ENCODE data around the gene USP2. TPM values are rescaled to one million over a fixed set of nuclear protein-coding genes. Genes with fewer than 3 reads are reported as not detected.

USP2 gene
- total and polyA plus RNA-seq, 2 of the 4 experiments (the other 2 are of a cell fraction) = 0.18 to 0.79 TPM

GRCh38 chr11:119418759-119419158, 37.3 kb upstream of the USP2 start:
- peak overlapping the region; percentile 42; the same call in 1 of the 2 replicates for H2AK5ac ChIP-seq (ENCODE audit: low read depth, low read length)
- H3K27ac ChIP-seq (ENCODE audit: insufficient read depth, low read length) = peak overlapping the region; percentile 17; the same call in 1 of the 2 replicates
- ChIA-PET CTCF (no interaction called here), POLR2A (ENCODE audit: unreplicated experiment) (no interaction called here)
- 80% methylated on average over 1 of the region's 4 CpGs; no CpG with 5 or more reads in 1 of the 2 experiments for WGBS, 2 experiments (ENCODE audit: extremely low coverage in 2 of 2, insufficient read length in 1 of 2)
- no peak overlapping the region for H3K4me3 ChIP-seq (ENCODE audit: insufficient read depth, low read depth, low read length)
- intact Hi-C loops (cut with micrococcal nuclease) (no loop called here), dilution Hi-C loops (cut with HindIII; ENCODE audit: low sequenced_read_pairs, unreplicated experiment) (no loop called here), in situ Hi-C loops (cut with MboI; ENCODE audit: low sequenced_read_pairs) (no loop called here)
- H3K4ac ChIP-seq (ENCODE audit: low read depth, low read length) = peak overlapping the region; percentile 69
- no TSS peak for BruUV-seq (replicated peaks)
- peak overlapping the region; percentile 53; the same call in 1 of the 2 replicates for H3K14ac ChIP-seq (replicated peaks; ENCODE audit: low read depth, low read length)
- no peak overlapping the region for H3K56ac ChIP-seq (ENCODE audit: extremely low read depth, insufficient read depth, low read length)
- H3K27me3 ChIP-seq (ENCODE audit: control insufficient read depth, insufficient read depth, low read length) = no peaks in the 10 kb centered on the region
- DNase-seq = no peak
- H2BK15ac ChIP-seq (ENCODE audit: low read depth, low read length) = no peak overlapping the region; the same call in 2 of the 3 replicates
- H4K8ac ChIP-seq (ENCODE audit: low read depth in 2 of 2, low read length in 2 of 2) = peak overlapping the region in 1 of 2 experiments; percentile 32; a peak in 2 of 4 replicates
- peaks cover 26% of the 10 kb centered on the region for H3K4me1 ChIP-seq (ENCODE audit: control insufficient read depth, insufficient read depth, low read length)
- peak overlapping the region; percentile 49; the same call in 1 of the 2 replicates for H3K23ac ChIP-seq (ENCODE audit: low read depth, low read length)
- peaks cover 42% of the 10 kb centered on the region for H3K9me1 ChIP-seq (ENCODE audit: insufficient read depth, low read length)
- peaks cover 20 to 59% of the 10 kb centered on the region in 2 experiments for H3K79me1 ChIP-seq (ENCODE audit: low read depth in 1 of 2, low read length in 2 of 2)
- peak overlapping the region; percentile 43; the same call in 1 of the 2 replicates for H2BK120ac ChIP-seq (ENCODE audit: low read depth, low read length)
- H2BK5ac ChIP-seq (ENCODE audit: low read depth, low read length, poor library complexity, severe bottlenecking) = peak overlapping the region; percentile 84
- no peak overlapping the region for H3K18ac ChIP-seq (ENCODE audit: low read depth, low read length)
- no peak for ATAC-seq (ENCODE audit: low read depth)
- no peak overlapping the region for H3K4me2 ChIP-seq (ENCODE audit: low read depth, low read length)
- peak overlapping the region; percentile 8; the same call in 1 of the 2 replicates for H4K5ac ChIP-seq (ENCODE audit: low read depth, low read length)
- no peaks in the 10 kb centered on the region for H3K9me3 ChIP-seq (ENCODE audit: control insufficient read depth, insufficient read depth, low read length)
- peak overlapping the region; percentile 74 for H2AK9ac ChIP-seq (replicated peaks; ENCODE audit: low read depth, low read length, poor library complexity)
- H4K20me1 ChIP-seq (ENCODE audit: insufficient read depth, low read length) = peaks cover 50% of the 10 kb centered on the region
- H4K91ac ChIP-seq (ENCODE audit: insufficient read depth, low read depth, low read length) = peak overlapping the region; percentile 16
- no peak for TF ChIP-seq RCOR1 (IDR thresholded peaks at IDR 0.05; ENCODE audit: insufficient replicate concordance, low read length)
- TF ChIP-seq, protein P1, sequence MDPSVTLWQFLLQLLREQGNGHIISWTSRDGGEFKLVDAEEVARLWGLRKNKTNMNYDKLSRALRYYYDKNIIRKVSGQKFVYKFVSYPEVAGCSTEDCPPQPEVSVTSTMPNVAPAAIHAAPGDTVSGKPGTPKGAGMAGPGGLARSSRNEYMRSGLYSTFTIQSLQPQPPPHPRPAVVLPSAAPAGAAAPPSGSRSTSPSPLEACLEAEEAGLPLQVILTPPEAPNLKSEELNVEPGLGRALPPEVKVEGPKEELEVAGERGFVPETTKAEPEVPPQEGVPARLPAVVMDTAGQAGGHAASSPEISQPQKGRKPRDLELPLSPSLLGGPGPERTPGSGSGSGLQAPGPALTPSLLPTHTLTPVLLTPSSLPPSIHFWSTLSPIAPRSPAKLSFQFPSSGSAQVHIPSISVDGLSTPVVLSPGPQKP (IDR thresholded peaks at IDR 0.05; ENCODE audit: borderline replicate concordance, low read depth, low read length) = no peak
- no peak for TF ChIP-seq BHLHE40 (IDR thresholded peaks at IDR 0.05; ENCODE audit: low read depth, low read length)
- no peak overlapping the region for H2BK20ac ChIP-seq (ENCODE audit: low read depth, low read length)
- no peak overlapping the region for H2AFZ ChIP-seq (replicated peaks; ENCODE audit: low read length, poor library complexity)
- H3K9ac ChIP-seq (ENCODE audit: low read depth, low read length) = no peak overlapping the region
- H3K36me3 ChIP-seq (ENCODE audit: control insufficient read depth, insufficient read depth, low read length) = peaks cover 26% of the 10 kb centered on the region

Measured in IMR-90 (cell line).